HG03095 (cell line): Measurements from ENCODE around the gene CLTRN.

Experiments used
- ATAC-seq: cut with Tn5 transposase; IDR thresholded peaks from one replicate; pipeline ENCODE4 v1.9.1; 2021; ENCODE audit warnings: moderate library complexity; ENCODE audit not compliant: unreplicated experiment

Gene CLTRN

GRCh38 chrX:15653961-15654360 lies 10.6 kb downstream of the CLTRN start:
- ATAC-seq = no peak

DNA sequence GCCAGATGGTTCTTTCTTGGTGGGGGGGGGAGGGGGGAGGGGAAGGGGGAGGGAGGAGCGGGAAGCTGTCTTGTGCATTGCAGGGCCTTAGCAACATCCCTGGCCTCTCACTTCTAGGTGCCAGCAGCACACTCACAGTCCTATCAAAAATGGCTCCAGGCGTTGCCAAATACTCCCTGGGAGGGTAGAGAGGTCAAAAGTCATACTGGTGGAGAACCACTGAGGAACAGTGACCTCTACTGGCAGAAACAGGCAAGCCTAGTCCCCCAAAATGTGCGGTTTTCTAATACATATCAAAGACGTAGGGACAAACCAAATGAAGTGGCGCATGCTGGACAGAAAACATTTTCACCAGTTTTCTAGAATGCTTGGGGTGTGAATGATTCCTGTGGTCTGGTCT lies 17.1 kb downstream of the CLTRN start:
- peak; percentile 59 for ATAC-seq

DNA sequence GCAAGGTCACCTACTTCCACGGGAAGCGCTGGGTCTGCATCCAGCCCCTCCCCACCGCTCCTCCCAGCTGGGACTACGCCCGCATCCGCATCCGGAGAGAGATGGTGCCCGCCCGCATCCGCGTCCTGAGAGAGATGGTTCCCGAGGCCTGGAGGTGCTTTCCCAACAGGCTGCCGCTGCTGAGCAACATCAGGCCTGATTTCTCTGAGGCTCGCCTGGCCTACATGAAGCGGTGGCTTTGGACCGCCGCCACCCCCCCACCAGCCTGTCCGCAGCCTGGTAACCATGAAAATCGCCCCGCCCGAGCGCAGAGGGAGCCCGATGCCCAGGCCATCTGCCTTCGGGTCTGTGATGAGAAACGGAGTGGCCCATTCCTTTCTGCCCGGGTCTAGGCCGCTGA lies 18.1 kb downstream of the CLTRN start:
- ATAC-seq = no peak

DNA sequence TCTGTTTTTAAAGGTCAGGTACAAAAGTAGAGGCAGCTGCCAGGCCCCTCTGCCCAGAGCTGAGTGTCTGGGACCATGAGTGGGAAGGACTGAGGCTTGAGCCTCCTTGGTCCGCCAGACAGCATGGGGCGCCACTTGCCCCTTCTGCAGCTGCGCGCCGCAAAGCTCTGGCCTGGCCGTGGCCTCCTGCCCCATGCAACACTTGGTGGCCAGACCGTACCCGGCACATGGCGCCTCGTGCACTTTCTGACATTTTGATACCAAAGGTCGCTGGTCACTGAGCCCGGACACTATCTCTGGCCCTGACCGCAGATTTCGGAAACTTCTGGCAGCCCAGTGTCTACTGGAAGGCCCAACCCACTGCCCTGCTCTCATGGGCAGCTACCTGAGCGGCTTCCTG lies 18.6 kb downstream of the CLTRN start:
- ATAC-seq = no peak

- no peak for ATAC-seq
Observed at GRCh38 chrX:15645266-15645665, 19.3 kb downstream of the CLTRN start.

GRCh38 chrX:15644560-15644872 lies 20.1 kb downstream of the CLTRN start:
- ATAC-seq = no peak

GRCh38 chrX:15643786-15644559 lies 20.6 kb downstream of the CLTRN start:
- ATAC-seq = no peak

GRCh38 chrX:15631637-15632036 lies 33.0 kb downstream of the CLTRN start:
- no peak for ATAC-seq

DNA sequence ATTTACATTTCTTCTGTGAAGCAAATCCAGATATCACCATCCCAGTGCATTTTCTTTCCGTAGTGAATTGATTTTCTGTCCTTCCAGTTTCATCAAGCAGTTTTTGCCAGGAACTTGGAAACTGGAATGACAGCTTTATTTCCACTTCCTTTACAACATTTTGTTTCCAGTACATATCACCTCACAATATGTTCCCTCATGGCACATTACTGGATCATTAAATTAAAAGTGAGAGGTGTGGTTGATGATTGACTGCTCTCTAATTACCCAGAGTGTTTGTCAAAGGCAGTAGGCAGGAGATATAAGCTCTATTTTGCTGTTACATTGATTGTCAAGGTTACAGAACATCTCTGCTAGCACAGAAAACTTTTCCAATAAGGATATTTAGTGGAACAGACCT lies 41.6 kb downstream of the CLTRN start:
- ATAC-seq = no peak

DNA sequence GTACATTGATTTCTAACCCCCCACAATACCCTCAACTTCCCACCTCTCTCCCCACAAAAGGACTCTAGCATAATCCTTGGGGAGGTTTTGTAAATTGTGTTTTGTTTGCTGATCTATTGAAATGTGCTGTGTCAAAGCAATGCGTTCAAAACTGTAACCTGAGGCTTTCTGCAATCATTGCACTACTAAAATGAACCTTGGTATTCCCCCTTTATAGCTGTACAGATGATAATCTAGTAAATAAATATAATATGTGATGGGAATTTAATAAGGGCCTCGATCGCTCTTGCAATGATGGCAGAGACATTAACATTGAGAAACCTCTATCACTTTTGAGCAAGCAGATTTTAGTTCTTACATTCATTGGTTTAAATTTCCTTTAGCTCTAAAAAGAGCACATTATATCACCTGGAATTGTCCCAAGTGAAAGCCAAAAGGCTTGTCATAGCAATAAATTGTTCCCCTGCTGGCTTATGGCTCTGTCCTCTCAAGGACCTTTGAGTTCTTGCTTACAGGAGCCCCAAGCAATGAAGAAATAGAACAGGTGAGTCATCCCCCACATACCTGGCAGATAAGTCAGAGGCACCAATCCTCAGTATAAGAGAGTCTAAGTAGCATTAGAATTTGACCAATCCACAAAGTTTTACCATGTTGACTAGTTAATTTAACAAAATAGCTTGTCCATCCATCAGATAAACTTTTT lies 45.4 kb downstream of the CLTRN start:
- ATAC-seq = no peak

DNA sequence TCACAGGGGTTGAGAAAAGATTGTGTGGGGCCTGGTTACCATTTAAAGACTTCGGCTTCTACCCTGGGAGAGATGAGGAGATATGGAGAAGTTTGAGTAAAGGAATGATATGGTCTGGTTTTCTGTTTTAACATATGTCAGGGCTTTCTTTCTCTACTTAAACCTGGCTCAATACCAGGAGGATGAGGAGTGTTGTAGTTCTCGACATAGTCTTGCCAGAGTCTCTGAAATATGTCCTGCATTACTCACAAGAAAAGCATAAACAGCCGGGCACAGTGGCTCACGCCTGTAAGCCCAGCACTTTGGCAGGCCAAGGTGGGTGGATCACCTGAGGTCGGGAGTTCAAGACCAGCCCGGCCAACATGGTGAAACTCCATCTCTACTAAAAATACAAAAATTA lies 47.5 kb downstream of the CLTRN start:
- ATAC-seq = no peak

DNA sequence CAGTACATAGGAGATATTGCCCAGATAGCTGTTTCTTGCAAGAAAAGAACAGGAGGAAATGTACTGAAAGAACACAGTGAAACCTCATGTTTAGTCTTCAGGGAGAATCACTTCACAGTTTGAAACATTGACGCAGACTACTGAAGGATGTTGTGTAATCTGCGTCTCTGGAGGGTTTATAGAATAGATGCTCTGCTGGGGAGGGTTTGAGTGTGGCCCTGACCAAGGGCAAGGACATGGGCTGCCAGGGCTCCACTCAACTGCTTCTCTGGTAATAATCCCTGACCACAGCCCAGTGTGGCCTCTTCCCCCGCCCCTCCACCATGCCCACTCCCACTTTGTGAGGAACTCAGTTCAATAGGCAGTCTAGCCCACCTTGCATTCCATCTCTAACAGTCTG lies 48.1 kb downstream of the CLTRN start:
- no peak for ATAC-seq

DNA sequence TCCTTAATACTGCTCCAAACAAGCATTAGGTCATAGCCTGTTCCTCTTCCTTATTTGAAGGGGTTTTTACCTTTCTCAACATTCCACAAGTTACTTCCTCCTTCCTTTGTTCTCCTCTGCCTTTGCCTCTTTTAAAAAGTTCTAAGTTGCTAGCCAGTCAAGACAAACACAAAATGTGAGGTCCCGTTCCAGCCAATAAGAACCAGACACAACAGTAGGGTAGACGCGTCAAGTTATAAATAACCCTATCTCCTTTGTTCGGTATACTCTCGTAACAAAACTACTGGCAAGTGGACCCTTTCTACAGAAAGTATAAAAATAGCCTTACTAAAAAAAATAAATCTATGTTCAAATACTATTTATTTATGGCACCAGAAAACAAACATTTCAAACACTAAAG lies 57.5 kb downstream of the CLTRN start:
- ATAC-seq = no peak

GRCh38 chrX:15606136-15606535 lies 58.5 kb downstream of the CLTRN start:
- ATAC-seq = no peak

GRCh38 chrX:15605226-15605625 lies 59.4 kb downstream of the CLTRN start:
- ATAC-seq = no peak

DNA sequence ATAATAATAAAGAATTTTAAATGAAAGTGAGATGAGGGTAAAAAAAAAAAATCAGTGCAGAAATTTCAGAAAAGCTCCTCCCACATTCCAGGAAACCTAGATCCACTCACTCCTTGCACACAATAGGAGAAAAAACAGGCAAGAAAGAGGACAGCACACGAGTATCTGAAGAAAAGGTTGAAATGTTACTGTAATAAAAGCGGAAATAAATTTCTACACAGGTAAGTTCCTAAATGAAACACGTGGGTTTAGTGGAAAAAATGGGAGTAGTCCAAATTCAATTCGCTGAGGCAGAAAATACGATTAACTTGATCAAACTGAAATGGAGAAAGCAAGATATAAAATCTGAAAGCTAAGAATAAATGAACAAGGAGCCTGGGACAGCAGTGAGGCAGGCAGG lies 61.8 kb downstream of the CLTRN start:
- no peak for ATAC-seq

GRCh38 chrX:15601932-15602331 lies 62.7 kb downstream of the CLTRN start:
- ATAC-seq = no peak

GRCh38 chrX:15600745-15601144 lies 63.9 kb downstream of the CLTRN start, which contains the start of gene ACE2:
Gene ACE2, minus strand, starts transcription at chrX:15600960. Its CDS starts 49 bp downstream, at chrX:15600911.
- ATAC-seq = no peak

- ATAC-seq = no peak
Observed at GRCh38 chrX:15600049-15600448, 64.6 kb downstream of the CLTRN start.

DNA sequence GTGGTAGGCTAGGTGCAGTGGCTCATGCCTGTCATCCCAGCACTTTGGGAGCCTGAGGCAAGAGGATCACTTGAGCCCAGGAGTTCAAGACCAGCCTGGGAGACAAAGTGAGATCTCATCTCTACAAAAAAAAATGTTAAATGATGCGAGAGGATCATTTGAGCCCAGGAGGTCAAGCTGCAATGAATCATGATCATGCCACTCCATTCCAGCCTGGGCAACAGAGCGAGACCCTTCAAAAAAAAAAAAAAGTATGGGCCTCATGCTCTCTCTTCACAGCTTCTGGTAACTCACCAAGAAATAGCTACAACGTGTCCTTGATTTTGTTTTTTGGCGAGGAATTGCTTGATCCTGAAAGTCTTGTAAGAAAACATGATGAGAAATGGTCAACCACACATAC lies 65.1 kb downstream of the CLTRN start:
- no peak for ATAC-seq

DNA sequence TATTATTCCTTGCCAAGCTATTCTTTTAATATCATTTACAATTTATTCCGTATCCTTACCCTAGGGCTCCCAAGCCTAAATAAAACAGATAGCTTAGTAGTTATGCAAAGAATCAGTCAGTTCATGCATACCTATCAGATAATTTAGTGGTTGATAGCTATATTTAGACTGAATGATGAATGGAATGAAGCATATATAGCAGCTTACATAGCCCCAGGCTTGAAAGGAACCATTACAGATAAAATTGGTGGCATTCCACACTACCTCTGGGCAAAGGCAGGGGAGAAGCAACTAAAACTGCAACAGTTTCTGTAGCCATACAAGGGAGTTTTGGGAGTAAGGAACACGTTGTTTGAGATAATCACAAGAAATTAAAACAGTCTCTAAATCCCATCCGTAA lies 66.6 kb downstream of the CLTRN start:
- ATAC-seq = no peak

DNA sequence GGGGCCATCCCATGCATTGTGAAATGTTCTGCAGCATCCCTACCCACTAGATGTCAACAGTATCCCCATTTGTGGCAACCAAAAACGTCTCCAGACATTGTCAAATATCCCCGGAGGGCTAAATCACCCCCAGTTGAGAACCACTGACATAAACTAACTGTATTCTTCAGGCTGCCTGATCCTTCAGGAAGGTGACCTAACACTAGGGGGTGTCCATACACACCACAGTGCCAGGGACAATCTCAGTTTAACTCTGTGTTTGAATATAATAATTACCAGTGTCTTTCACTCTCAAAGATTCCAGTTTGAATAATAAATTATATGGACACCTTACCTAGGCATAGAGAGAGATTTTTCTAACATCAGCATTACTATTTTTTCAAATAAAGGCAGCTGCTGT lies 70.2 kb downstream of the CLTRN start:
- no peak for ATAC-seq
